GM10266 (cell line): Measurements from ENCODE around the gene GNA15.
A peak's percentile ranks its signal among the peaks of the same experiment; 100 is the strongest.

Source experiments
- DNase-seq: peaks from one replicate; pipeline ENCODE4 v3.0.0; 2012; ENCODE audit errors: extremely low spot score
- CTCF ChIP-seq: IDR thresholded peaks from 2 replicates; pipeline ENCODE4 v1.5.1; 2012; ENCODE audit warnings: mild to moderate bottlenecking, low read depth; ENCODE audit not compliant: control insufficient read depth, insufficient read depth; ENCODE audit errors: missing control alignments

Gene GNA15

DNA sequence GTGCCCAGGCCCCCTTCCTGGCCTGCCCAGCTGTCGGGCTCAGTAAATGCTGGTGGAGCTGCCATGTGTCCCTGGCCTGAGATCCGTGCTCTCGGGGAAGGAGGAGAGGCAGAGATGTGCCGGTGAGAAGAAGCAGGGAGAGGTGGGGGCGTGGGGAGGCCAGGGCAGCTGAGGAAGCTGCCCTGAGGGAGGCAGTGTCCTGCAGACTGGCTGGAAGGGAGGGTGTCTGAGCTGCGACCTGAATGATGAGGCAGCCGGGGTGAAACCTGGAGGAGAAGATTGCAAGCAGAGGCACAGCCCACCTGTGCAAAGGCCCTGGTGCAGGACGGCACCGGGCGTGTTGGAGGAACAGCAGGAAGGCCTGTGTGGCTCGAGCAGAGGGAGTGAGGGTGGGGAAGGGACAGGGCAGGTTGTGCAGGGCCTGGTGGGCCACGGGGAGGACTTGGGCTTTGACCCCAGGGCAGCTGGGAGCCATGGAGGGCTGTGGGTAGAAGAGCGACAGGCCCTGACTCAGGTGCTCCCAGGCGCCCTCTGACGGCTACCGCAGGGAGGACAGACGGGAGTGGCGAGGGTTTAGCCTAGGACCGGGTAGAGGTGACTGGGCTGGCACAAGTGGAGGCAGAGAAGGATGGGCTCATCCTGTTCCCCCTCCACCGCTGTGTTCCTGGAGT lies 74.6 kb downstream of the GNA15 start:
- peak; percentile 74 for TF ChIP-seq CTCF
- peak; percentile 85 for DNase-seq

DNA sequence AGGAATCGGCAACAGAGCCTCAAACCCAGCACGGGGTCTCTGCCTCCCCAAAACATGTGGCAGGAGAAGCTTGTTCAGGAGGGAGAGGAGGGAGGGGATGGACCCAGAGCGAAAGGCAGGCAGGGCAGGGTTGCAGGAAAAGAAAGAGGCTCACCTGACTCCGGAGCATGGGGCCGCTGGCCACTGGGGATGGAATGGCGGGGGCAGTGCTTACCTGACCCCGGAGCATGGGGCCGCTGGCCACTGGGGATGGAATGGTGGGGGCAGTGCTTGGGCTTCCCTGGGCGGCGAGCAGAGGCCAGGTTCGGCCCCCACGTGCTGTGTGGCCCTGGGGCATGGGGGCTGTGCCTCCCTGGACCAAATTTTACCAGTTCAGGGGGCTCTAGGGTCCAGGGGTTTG lies 75.4 kb downstream of the GNA15 start:
- TF ChIP-seq CTCF, result no peak
- DNase-seq, result no peak

DNA sequence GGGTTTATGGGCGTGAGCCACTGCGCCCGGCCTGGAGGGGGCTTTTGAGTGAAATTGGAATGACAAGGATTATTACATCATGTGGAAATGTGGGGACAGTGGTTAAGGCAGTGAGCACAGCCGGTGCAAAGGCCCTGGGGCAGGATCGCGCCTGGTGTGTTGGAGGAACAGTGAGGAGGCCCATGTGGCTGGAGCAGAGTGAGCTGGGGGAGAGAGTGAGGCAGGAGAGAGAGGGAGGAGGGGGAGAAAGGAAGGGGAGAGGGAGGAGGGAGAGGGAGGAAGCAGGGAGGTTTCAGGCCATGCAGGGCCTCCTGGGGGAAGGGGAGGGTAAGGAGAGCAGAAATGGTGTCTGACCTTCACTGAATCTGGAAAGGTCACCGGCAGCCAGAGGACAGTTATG lies 77.3 kb downstream of the GNA15 start:
- no peak for TF ChIP-seq CTCF
- DNase-seq, result no peak
